Effector CD8-positive, alpha-beta T cell (primary cell): ENCODE data around the gene FTCD.
"Not testable (repeated sequence)": the region's sequence is repeated elsewhere in the genome, so short reads cannot be mapped to it uniquely, and the experiment has no call there.

Experiments
- DNase-seq: peaks from one replicate; lab custom pipeline; 2025; lab: John Stamatoyannopoulos, UW

FTCD gene

DNA sequence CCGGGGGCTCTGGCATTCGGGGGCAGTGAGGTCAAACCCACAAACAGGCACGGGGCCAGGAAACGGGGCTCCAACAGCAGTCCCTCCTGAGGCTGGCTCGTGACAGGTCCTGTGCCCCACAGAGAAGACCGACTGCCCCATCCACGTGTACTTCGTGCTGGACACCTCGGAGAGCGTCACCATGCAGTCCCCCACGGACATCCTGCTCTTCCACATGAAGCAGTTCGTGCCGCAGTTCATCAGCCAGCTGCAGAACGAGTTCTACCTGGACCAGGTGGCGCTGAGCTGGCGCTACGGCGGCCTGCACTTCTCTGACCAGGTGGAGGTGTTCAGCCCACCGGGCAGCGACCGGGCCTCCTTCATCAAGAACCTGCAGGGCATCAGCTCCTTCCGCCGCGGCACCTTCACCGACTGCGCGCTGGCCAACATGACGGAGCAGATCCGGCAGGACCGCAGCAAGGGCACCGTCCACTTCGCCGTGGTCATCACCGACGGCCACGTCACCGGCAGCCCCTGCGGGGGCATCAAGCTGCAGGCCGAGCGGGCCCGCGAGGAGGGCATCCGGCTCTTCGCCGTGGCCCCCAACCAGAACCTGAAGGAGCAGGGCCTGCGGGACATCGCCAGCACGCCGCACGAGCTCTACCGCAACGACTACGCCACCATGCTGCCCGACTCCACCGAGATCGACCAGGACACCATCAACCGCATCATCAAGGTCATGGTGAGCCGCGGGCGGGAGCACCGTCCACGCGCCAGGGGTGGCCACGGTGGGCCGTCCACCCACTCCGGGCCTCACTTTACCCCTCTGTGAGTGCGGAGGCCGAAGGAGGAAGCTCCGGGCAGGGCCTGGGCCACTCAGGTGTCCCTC, 43.3 kb downstream of the FTCD start:
- DNase-seq = no peak

- DNase-seq = no peak
Measured at GRCh38 chr21:46111193-46111571, 44.2 kb downstream of the FTCD start.

GRCh38 chr21:46110499-46111192, 44.7 kb downstream of the FTCD start:
- no peak for DNase-seq

DNA sequence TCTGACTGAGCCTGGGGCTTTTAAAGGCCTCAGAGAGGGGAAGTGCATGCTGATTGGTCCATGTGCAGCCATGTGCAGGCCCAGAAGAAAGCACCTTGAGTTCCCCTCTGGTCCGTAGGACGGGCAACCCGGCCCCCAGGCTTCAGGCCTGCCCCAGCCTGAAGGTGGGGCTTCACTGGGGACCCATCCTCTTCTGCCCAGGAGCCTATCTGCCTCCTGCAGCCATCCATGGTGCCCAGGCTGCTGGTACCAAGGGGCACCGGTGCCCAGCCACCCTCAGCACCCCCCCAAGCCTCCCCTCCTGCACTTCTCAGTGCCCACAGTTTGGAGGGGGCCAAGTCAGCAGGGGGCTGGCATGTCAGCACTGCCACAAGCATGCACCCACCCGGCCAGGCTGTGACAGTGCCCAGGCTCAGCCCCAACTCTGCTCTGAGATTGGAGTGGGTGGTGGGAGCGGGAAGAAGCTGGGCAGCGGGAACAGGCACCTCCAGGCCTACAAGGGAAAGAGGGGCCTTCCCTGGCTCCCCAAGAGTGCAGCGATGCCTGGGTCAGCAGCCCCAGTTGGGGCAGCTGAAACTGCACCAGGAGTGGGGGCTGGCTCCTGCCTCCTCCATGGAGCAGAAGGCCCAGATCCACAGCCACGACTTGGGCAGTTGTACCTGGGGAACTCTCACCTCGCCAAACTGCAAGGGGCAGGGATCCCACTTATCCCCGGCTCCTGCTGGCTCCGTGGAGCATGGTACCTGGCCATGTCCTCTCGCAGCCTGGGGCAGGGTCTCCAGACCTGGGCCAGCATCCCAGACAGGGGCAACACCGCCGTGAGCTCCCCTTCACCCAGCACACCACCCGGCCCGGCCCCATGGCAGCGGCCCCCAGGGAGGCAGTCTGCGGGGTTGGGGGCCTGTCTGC, 45.8 kb downstream of the FTCD start:
- no peak for DNase-seq

DNA sequence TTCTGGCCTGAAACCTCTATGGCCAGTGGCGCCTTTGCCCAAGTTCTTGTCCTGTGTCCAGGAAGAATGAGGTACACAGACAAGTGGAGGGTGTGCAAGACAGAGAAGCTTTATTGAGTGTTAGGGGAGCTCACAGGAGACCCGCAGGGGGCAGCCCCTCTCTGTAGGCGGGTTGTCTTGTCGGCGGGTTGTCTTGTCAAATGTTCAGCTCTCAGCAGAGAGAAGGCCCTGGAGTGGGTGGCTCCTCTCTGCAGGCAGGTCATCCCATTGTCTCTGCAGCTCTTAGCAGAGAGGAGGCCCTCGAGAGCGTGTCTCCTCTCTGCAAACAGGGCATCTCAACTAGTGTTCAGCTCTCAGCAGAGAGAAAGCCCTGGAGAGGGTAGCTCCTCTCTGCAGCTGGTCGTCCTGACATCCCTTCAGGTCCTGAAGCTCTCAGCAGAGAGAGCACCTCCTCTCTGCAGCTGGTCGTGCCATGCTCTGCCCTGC, 46.5 kb downstream of the FTCD start:
- no peak for DNase-seq

GRCh38 chr21:46107376-46107775, 48.0 kb downstream of the FTCD start:
- not testable (repeated sequence) for DNase-seq

GRCh38 chr21:46104104-46104503, 51.3 kb downstream of the FTCD start:
- no peak for DNase-seq

- DNase-seq = no peak
Measured at GRCh38 chr21:46100906-46101305, 54.5 kb downstream of the FTCD start.

DNA sequence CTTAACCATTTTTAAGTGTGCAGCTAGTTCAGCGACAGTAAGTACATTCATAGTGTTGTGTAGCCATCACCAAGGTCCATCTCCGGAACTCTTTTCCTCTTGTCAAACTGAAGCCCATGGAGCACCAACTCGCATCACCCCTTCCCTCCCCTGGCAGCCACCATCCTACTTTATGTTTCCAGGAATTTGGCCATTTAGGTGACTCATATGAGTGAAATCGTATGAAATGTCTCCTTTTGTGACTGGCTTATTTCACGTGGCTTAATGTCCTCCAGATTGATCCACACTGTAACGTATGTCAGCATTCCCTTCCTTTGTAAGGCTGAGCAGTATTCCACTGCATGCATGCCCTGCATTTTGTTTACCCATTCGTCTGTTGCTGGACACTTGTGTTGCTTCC, 55.0 kb downstream of the FTCD start:
- DNase-seq = no peak

DNA sequence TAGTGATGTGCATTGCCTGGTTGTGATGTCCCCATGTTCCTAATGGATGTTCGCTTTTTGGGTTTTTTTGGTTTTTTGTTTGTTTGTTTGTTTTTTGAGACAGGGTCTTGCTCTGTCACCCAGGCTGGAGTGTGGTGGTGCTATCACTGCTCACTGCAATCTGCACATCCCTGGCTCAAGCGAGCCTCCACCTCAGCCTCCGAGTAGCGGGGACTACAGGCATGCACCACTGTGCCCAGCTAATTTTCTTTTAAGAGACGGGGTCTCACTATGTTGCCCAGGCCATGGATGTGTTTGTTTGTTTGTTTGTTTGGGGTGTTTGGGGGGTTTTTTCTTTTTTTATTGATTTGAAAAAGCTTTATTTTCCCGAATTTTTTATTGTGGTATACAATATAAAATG, 55.4 kb downstream of the FTCD start:
- no peak for DNase-seq

- no peak for DNase-seq
Measured at GRCh38 chr21:46099476-46099875, 55.9 kb downstream of the FTCD start.

DNA sequence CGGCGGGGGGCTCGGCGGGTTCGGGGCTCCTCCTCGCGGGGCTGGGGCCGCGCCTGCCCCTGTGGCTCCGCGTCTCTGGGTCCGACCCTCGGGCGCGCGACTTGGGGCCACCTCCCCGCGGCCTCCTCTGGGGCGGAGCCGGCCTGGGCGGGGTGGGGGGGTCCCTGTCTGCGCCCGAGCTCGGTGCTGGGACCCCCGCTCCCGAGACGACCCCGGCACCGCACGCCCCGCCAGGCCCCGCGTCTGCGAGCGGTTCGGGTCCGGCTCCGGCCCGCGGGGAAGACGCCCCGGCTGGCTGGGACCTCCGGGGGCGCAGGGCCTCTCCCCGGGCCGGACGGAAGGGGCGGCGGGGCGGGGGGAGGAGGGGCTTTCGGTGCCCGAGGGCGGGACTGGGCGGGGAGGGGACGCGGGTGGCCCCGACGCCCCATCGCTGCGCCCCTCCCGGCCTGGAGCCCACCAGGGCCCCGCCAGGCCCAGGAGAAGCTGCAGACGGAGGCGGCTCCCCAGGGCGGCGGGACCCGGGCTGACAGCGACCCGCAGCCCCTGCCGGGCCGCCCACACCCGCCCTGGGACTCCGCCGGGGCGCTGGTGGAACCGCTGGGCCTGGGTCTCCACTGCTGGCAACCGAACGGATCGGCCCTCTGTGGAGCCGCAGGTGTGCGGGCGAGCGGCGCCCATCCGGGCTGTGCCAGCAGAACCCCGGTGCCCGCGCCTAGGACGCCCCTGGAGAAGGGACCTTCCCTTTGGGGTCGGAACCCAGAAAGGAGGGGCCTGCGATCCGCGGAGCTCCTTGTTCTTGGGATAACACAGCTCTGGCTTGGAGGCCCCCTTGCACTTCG, 56.9 kb downstream of the FTCD start:
- DNase-seq = peak; percentile 17

- DNase-seq = peak; percentile 33
Measured at GRCh38 chr21:46097336-46098293, 57.8 kb downstream of the FTCD start, which contains the start of gene COL6A2. TSS of gene COL6A2 (plus strand) at chr21:46098112.

- no peak for DNase-seq
Measured at GRCh38 chr21:46096596-46097335, 58.6 kb downstream of the FTCD start.

DNA sequence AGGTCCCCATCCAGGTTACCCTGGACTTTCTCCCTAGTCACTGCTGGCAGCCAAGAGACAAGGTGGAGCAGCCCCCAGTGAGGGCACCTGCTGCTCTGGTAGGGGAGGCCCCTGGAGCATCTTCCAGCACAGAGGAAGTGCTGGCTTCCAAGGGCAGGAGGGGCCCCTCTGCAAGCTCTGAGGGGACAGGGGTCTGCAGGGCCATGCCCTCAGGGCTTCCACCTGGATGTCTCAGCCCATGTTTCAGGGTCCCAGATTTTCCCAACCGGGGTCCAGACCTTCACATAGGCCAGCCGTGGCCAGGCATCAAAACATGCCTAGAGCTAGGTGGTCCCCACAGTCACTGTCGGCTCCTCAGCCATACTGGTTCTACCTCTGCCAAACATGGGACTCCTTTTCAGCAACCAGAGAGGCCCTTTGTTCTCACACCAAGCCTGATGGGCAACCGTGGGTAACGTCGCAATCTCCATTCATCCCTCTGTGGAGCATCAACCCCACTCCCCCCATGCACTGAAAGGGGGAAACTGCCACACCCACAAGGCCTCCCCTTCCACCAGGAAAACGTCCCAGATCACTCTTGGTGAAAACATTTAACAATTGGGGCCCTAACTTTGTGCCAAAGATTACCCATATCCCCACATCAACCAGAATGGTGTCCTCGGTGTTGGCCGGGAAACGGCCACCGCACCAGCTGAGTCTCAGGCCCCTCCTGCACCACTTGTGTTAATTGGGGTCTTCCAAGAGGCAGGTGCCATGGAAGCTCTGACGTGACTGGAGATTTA, 59.4 kb downstream of the FTCD start:
- no peak for DNase-seq

DNA sequence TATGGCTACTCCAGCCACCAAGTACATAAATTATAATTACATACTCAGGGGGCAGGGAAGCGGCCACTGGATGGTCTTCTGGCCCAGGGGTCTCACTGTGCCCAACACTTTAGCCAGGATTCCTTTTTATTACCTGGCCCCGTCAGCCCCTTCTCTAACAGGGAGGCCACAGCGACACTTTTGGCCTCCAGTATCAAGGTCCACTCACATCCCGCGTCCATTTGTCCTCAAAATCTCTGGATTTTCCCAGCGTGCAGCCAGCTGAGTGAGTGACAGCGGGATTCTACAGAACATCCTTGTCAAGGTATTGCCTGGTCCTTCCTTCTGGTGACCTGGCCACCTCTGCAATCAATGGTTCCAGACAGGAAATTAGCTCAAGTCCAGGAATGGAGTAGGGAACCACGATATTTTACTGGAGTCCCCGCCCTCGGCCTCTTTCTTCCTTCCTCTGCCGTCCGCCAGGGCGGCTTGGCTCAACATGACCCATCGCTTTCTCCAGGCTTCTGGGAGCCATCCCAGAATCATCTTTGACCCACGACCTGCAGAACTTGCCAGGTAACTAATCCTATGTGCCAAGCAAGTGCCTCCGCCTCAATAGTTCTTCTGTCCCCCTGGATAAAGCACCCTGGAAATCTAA, 60.2 kb downstream of the FTCD start:
- no peak for DNase-seq

- DNase-seq = no peak
Measured at GRCh38 chr21:46094401-46095082, 60.8 kb downstream of the FTCD start.
